Thyroid gland (tissue), 4 donors: ENCODE results near the gene GDPD1.
"Not testable (repeated sequence)": the region's sequence is repeated elsewhere in the genome, so short reads cannot be mapped to it uniquely, and the experiment has no call there.

ENCODE experiments used
- POLR2A ChIP-seq, 2 donors: fragments of 450-650 bp; IDR thresholded peaks; one replicate each; pipeline ENCODE4 v1.6.1; 2017; ENCODE audit warnings: antibody characterized with exemption in 2 of 2, mild to moderate bottlenecking in 2 of 2, moderate library complexity in 1 of 2
- TF ChIP-seq, protein P1 (sequence below), 6 experiments: fragments of 200-600 bp in 3 of 6; fragments of 450-650 bp in 3 of 6; sonication (generic) in 3 of 6; IDR thresholded peaks; one replicate each; pipeline ENCODE4 v1.5.1; 2016 to 2019; ENCODE audit warnings: antibody characterized with exemption in 6 of 6, mild to moderate bottlenecking in 2 of 6, inconsistent platforms in 1 of 6, moderate library complexity in 1 of 6

DNA sequence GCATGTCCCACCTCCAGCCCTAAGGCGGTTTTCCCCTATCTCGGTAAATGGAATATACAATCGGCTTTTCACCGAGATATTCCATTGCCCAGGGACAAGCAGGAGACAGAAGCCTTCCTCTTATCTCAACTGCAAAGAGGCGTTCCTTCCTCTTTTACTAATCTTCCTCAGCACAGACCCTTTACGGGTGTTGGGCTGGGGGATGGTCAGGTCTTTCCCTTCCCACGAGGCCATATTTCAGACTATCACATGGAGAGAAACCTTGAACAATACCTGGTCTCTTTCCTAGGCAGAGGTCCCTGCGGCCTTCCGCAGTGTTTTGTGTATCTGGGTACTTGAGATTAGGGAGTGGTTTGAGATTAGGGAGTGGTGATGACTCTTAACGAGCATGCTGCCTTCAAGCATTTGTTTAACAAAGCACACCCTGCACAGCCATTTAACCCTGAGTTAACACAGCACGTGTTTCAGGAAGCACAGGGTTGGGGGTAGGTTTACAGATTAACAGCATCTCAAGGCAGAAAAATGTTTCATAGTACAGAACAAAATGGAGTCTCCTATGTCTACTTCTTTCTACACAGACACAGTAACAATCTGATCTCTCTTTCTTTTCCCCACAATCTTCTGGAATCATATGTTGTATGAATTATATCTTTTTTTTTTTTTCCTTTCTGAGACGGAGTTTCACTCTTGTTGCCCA lies 70.1 kb downstream of the GDPD1 start:
- TF ChIP-seq, protein P1, sequence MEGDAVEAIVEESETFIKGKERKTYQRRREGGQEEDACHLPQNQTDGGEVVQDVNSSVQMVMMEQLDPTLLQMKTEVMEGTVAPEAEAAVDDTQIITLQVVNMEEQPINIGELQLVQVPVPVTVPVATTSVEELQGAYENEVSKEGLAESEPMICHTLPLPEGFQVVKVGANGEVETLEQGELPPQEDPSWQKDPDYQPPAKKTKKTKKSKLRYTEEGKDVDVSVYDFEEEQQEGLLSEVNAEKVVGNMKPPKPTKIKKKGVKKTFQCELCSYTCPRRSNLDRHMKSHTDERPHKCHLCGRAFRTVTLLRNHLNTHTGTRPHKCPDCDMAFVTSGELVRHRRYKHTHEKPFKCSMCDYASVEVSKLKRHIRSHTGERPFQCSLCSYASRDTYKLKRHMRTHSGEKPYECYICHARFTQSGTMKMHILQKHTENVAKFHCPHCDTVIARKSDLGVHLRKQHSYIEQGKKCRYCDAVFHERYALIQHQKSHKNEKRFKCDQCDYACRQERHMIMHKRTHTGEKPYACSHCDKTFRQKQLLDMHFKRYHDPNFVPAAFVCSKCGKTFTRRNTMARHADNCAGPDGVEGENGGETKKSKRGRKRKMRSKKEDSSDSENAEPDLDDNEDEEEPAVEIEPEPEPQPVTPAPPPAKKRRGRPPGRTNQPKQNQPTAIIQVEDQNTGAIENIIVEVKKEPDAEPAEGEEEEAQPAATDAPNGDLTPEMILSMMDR (IDR thresholded peaks at IDR 0.05): not testable (repeated sequence)
- not testable (repeated sequence) for TF ChIP-seq POLR2A (IDR thresholded peaks at IDR 0.05)
